Measurements from ENCODE around the gene CHD5. TPM values are rescaled to one million over a fixed set of nuclear protein-coding genes. Genes with fewer than 3 reads are reported as not detected.

Gene CHD5
- total RNA-seq, 1 experiment from 2014 or later, result 1.6 TPM

- Histone ChIP-seq H4K5ac (ENCODE audit: insufficient read length, low read depth, low read length) (no peak overlapping the region), H3K27ac (ENCODE audit: insufficient read length, low read depth, low read length) (no peak overlapping the region), H3K23me2 (ENCODE audit: insufficient read length, low read depth, low read length, poor library complexity, severe bottlenecking) (peaks cover 7% of the 10 kb centered on the region), H2AFZ (ENCODE audit: low read length) (no peak overlapping the region), H3K14ac (ENCODE audit: insufficient read depth, low read length) (peak overlapping the region; percentile 66; the same call in 1 of the 2 replicates), H3T11ph (ENCODE audit: low read length) (no peak overlapping the region), H2BK12ac (ENCODE audit: insufficient read length, low read depth, low read length) (no peak overlapping the region), H2BK5ac (ENCODE audit: insufficient read length, low read length) (no peak overlapping the region), H3K79me2 (ENCODE audit: insufficient read depth, low read length) (no peaks in the 10 kb centered on the region), H3K4ac (ENCODE audit: low read depth, low read length) (no peak overlapping the region; the same call in 1 of the 2 replicates), H2BK15ac (ENCODE audit: low read depth, low read length) (no peak overlapping the region), H4K20me1 (ENCODE audit: control insufficient read depth, insufficient read depth, insufficient read length) (no peaks in the 10 kb centered on the region), H4K91ac (ENCODE audit: insufficient read length, low read depth, low read length) (no peak overlapping the region), H3K23ac (ENCODE audit: insufficient read length, low read depth, low read length) (no peak overlapping the region), H3K4me1 (ENCODE audit: insufficient read depth, low read length) (no peaks in the 10 kb centered on the region), H3K9me3 (ENCODE audit: control insufficient read depth, low read depth, low read length) (no peaks in the 10 kb centered on the region), H3K4me2 (ENCODE audit: insufficient read depth, insufficient read length, low read length) (no peak overlapping the region), H3K9ac (ENCODE audit: extremely low read depth, insufficient read length, low read length) (no peak overlapping the region), H3K56ac (ENCODE audit: insufficient read length, low read depth, low read length) (no peak overlapping the region), H4K8ac (replicated peaks; ENCODE audit: insufficient read length, low read depth, low read length) (no peak overlapping the region), H3K18ac (ENCODE audit: insufficient read length, low read depth, low read length) (peak overlapping the region; percentile 34), H3K79me1 (ENCODE audit: insufficient read depth, low read depth, low read length, poor library complexity, severe bottlenecking) (no peaks in the 10 kb centered on the region), H2BK120ac (ENCODE audit: low read depth, low read length, poor library complexity, severe bottlenecking) (no peak overlapping the region), H2AK5ac (ENCODE audit: insufficient read length, low read length) (no peak overlapping the region), H2BK20ac (ENCODE audit: low read depth, low read length, poor library complexity, severe bottlenecking) (no peak overlapping the region), H3K27me3 (ENCODE audit: insufficient read depth, low read length) (peaks cover 9% of the 10 kb centered on the region; the same call in 1 of the 2 replicates)
- no CpG with 5 or more reads among the region's 2 CpGs for WGBS (ENCODE audit: extremely low coverage, insufficient read length, low lambda C conversion rate)
- H3K4me1 Mint-ChIP-seq, result peaks cover 2 to 9% of the 10 kb centered on the region in 2 experiments; a peak in 2 of 4 replicates
- no peak for TF ChIP-seq CTCF (conservative IDR thresholded peaks at IDR 0.05)
- no peak for DNase-seq
- peak overlapping the region in 1 of 3 experiments; percentile 87; a peak in 1 of 7 replicates for H3K27ac Mint-ChIP-seq
- no peaks in the 10 kb centered on the region for H3K36me3 Mint-ChIP-seq (ENCODE audit: insufficient read depth in 1 of 3, low read depth in 3 of 3)
- no peak overlapping the region for H3K4me3 Mint-ChIP-seq
- no peaks in the 10 kb centered on the region for H3K9me3 Mint-ChIP-seq
- H3K27me3 Mint-ChIP-seq (ENCODE audit: low read depth), result peaks cover 47% of the 10 kb centered on the region
Observed at GRCh38 chr1:6145396-6145750, 34.7 kb downstream of the CHD5 start.
